ENCODE data around the gene SPRR2B.
"Not testable (repeated sequence)": the region's sequence is repeated elsewhere in the genome, so short reads cannot be mapped to it uniquely, and the experiment has no call there.

Gene SPRR2B

GRCh38 chr1:153071511-153071910, at the start of gene SPRR2B:
Gene SPRR2B, minus strand, starts transcription at chr1:153071611. Its CDS starts 772 bp downstream, at chr1:153070839.
- no peak for FAIRE-seq

GRCh38 chr1:153120945-153121344, 49.5 kb upstream of the SPRR2B start:
- FAIRE-seq, result peak; percentile 53

DNA sequence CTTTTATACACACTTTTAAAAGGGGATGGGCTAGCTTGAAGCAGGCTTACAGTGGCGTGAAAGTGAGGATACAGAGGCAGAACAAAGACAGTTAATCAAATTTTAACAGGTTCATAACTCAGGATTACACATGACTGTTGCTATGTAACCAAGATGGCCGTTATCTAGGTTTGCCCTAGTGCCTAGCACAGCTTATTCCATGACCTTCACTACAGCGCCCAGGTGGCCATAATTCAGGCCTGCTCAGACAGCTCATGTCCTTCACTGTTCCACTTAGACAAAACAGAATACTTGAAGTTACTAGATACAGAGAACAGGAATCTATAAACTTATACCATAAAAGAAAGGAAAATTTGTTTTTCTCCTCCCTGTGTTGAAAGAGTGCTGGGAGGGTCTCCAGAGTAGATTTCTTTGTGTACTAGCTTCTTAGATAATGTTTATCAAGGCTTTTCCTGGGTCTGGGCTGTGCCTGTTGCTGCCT, 48.1 kb upstream of the SPRR2B start:
- FAIRE-seq, result no peak

DNA sequence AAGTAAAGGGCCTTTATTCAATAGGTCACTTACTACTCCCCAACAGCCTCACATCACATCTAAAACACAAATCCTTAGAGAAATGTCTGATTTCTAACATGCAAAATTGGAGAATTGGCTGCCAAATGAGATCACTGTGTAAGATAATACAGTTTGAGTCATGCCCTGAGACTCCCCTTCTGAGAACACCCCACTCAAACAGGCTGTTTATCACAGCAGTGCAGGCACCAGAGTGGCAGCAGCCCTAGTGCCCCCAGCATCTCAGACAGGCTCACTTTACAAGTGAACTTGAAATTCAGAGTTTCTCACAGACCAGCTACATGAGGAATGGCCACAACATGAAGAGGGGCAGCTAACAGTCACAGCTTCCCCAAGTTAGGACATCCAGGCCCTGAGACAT, 43.9 kb upstream of the SPRR2B start:
- not testable (repeated sequence) for FAIRE-seq

- no peak for FAIRE-seq
These were observed 42.0 kb upstream of the SPRR2B start, which contains the start of gene SPRR2F for GRCh38 chr1:153113416-153113815. Gene SPRR2F, minus strand, starts transcription at chr1:153113516. Its CDS starts 783 bp downstream, at chr1:153112733.

DNA sequence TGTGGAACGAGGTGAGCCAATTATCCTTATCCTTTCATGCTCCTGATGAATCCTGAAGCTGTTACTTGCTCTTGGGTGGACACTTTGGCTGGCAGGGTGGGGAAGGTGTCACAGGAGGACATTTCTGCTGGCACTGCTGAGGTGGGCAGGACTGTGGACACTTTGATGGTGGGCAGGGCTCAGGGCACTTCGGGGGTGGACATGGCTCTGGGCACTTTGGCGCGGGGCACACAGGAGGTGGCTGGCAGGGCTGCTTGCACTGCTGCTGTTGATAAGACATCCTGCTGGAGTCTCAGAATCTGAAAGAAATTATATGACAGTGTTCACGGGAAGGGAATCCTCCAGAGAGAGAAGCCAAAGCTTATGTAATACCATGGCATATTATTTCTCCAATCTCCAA, 41.0 kb upstream of the SPRR2B start:
- not testable (repeated sequence) for FAIRE-seq

- FAIRE-seq, result no peak
These were observed 28.8 kb upstream of the SPRR2B start for GRCh38 chr1:153100245-153100644.

GRCh38 chr1:153099461-153100045, 28.1 kb upstream of the SPRR2B start:
- peak; percentile 74 for FAIRE-seq

GRCh38 chr1:153095764-153096163, 24.4 kb upstream of the SPRR2B start:
- FAIRE-seq, result no peak

DNA sequence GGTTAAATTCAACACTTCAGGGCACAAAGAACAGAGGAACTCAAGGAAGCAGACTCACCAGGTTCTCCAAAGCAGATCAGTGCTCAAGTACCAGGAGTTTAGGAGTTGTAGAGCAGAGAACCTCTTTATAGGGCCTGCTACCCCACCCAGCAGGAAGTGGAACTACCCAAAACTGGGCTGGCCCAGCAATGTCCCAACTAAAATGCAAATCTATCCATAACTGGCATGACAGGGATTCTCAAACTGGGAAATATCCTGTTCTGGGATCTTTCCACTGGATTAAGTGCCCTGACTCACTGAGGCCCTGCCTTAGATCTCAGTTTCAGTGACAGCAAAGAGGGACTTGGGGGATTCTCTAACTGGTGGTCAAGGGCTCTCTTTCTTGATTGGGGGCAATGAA, 23.0 kb upstream of the SPRR2B start, which contains the start of gene SPRR2E:
Gene SPRR2E (minus strand): TSS at position 101 of the 400 bp plus-strand sequence. CDS start 775 bp downstream, outside the sequence.
- FAIRE-seq, result no peak

DNA sequence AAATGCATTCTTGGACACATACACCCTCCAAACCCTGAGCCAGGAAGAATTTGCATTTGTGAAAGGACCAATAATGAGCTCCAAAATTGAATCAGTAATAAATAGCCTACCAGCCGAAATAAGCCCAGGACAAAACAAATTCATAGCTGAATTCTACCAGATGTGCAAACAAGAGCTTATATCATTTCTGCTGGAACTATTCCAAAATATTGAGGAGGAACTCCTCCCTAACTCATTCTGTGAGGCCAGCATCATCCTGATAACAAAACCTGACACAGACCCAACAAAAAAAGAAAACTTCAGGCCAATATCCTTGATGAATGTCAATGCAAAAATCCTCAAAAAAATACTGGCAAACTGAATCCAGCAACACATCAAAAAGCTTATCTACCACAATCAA, 16.2 kb upstream of the SPRR2B start:
- no peak for FAIRE-seq

DNA sequence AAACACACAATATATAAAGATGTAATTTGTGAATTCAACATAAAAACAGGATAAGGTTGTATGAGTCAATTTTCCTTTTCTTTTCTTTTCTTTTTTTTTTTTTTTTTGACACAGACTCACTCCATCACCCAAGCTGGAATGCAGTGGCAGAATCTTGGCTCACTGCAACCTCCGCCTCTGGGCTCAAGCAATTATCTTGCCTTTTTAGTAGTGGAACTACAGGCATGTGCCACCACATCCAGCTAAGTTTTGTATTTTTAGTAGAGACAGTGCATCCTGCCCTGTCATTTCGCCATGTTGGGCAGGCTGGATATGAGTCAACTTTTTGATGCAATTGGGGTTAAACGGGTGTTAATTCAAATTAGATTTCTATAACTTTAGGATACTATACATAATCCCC, 10.3 kb upstream of the SPRR2B start:
- FAIRE-seq, result no peak

GRCh38 chr1:153072806-153073726, 1.7 kb upstream of the SPRR2B start:
- no peak for FAIRE-seq

DNA sequence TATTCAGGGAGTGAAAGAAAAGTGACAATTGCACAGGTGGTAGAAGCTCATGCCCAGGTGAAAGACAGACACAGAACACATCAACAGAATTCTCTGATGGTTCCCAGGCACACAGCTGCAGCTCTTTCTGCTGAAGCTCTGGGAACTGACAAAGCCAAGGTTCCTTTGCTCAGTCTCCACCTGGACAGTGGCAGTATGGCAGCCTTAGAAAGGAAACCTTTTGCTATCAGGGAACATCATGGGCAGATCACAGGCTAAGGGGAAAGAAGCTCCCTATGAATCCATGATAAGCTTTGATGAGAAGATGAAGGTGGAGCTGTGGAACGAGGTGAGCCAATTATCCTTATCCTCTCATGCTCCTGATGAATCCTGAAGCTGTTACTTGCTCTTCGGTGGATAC, 1.2 kb downstream of the SPRR2B start:
- no peak for FAIRE-seq

- FAIRE-seq, result no peak
These were observed 12.3 kb downstream of the SPRR2B start for GRCh38 chr1:153058826-153059784.

GRCh38 chr1:153058154-153058553, 13.3 kb downstream of the SPRR2B start:
- FAIRE-seq, result peak; percentile 90

GRCh38 chr1:153057375-153057774, 14.0 kb downstream of the SPRR2B start, which contains the start of gene SPRR2A:
Gene SPRR2A, minus strand, starts transcription at chr1:153057512. Its CDS starts 777 bp downstream, at chr1:153056735.
- FAIRE-seq, result no peak

DNA sequence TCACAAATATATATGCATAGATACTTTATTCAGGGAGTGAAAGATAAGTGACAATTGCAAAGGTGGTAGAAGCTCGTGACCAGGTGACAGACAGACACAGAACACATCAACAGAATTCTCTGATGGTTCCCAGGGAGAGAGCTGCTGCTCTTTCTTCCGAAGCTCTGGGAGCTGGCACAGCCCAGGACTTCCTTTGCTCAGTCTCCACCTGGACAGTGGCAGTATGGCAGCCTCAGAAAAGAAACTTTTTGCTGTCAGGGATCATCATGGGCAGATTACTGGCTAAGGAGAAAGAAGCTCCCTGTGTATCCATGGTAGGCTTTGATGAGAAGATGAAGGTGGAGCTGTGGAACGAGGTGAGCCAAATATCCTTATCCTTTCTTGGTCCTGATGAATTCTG, 15.3 kb downstream of the SPRR2B start:
- FAIRE-seq, result not testable (repeated sequence)

DNA sequence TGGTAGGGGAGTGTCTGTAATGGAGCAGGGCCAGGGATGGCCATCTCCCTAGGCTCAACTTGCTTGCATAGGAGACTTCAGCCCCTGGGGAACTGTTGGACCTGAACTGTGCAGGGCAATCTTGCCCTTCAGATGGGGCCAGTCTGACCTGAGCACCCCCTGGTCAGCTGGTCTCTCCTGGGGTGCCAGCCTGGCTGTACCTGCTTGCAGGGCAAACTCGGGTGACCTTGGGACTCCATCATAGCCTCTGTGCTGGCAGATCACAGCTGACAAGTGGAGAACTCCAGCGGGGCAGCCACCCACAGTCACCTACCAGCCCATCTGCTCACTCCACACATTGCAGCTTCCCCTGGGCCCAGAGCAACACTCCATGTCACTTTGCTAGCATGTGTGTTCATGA, 22.2 kb downstream of the SPRR2B start:
- no peak for FAIRE-seq

DNA sequence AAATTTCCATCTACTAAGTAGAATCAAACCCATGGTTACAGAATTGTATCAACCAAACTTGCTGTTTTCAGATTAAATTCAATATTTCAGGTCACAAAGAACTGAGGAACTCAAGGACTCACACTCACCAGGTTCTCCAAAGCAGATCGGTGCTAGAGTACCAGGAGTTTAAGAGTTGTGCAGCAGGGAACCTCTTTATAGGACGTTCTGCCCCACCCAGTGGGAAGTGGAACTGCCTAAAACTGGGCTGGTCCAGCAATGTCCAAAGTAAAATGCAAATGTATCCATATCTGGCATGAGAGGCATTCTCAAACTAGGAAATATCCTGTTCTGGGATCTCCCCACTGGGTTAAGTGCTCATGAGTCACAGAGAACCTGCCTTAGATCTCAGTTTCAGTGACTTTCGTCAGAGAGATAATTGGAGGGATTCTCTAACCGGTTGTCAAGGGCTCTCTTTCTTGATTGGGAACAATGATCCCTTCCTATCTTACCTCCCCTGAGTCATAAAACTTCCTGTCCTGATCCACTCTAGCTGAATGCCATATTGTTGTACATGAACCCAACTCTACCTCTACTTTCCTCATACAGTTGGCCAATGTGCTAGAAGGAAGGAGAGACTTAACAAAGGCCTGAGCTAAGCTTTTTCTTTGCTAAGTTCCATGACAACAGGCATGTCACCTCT, 30.3 kb downstream of the SPRR2B start, which contains the start of gene SPRR2D:
Gene SPRR2D (minus strand): TSS at position 171 of the 682 bp plus-strand sequence. CDS start 774 bp downstream, outside the sequence.
- no peak for FAIRE-seq

GRCh38 chr1:153035211-153035610, 36.2 kb downstream of the SPRR2B start:
- no peak for FAIRE-seq

All from TTC549 (cell line).